GM19372 (cell line): ENCODE results near the gene GABRR2.

Source experiments
- ATAC-seq: cut with Tn5 transposase; IDR thresholded peaks from one replicate; pipeline ENCODE4 v1.9.1; 2021; ENCODE audit warnings: mild to moderate bottlenecking, low read depth, moderate library complexity; ENCODE audit not compliant: unreplicated experiment

GABRR2 gene

DNA sequence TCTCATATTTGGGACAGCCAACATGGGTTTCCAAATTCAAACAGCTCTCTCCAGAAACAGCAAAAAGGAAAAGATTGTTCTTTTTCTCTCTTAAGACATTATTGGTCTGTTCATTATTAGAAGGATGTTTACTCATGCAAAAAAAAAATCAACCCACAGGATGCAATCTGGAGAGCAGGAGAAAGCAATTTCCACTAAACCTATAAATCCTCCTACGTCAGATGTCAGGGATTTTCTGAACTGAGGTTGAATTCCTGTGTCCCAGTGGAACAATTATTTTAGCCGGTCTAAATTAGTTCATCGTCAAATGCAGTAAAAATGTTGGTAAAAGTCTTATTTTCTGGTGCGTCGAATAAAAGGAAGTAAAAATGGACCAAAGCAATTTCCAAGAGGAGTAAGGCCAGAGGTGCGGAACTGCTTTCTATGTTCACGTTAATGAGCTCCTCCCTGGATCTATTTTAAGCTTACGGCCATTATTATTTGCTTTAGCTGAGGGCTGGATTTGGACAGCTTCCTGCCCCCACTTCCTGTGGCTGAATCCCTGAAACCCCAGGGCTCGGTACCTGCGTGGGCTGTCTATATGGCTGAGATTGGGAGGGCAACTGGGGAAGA, 97.7 kb downstream of the GABRR2 start, which contains the start of gene GABRR1:
Gene GABRR1 (minus strand): TSS at position 60 of the 612 bp plus-strand sequence. CDS start 36 bp downstream, at position 24.
- no peak for ATAC-seq

DNA sequence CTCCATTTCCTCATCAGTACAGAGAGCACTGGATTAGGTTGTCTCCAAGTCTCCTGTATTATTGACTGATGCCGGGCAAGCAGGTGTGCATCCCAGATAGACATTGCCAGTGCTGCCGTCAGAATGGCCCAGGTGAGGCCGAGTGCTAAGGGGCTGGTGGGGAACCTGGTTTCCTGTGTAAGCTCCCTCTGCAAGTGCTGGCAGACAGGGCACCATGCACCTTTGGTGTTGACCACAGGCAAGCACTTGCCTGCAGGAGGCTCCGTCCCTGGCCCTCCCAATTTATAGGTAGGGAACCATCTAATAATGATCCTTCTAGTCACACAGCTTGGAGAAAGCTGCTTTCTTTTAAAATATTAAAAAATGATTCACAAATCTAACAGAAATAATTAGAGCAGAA, 98.7 kb downstream of the GABRR2 start:
- no peak for ATAC-seq

DNA sequence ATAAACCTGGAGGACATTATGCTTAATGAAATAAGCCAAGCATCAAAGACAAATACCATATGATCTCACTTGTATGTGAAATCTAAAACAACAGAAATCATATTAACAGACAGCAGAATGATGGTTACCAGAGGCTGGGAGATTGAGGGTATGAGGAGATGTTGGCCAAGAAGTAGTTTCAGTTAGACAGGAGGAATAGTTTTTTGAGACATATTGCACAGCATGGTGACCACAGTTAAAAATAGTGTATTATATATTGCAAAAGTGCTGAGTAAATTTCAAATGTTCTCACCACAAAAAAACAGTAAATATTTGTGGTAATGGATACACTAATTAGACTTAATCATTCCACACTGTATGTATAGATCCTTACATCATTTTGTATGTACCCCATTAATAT, 99.7 kb downstream of the GABRR2 start:
- ATAC-seq: no peak

DNA sequence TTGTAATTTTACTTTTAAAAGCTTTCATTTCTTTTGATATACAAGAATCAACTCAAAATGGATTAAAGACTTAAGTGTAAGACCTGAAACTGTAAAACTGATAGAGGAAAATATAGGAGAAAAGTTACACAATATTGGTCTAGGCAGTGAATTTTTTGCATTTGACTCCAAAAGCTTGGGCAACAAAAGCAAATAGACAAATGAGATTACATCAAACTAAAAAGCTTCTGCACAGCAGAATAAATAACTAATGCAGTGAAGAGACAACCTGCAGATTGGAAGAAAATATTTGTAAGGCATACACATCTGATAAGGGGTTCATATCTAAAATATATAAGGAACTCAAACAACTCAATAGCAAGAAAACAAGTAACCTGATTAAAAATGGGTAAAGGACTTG, 100.9 kb downstream of the GABRR2 start:
- no peak for ATAC-seq

DNA sequence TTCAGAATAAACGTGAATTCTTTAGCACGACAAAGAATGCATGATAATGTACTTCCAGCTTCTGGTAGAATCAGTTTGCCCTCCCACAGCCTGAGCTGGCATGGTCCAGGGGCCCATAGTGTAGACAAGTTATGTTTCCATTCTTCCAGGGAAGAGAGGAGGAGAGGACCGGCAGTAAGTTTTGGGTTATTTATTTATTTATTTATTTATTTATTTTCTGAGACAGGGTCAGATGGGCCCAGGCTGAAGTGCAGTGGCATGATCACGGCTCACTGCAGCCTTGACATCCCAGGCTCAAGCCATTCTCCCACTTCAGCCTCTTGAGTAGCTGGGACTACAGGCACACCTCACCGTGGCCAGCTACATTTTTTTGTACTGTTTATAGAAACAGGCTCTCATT, 102.6 kb downstream of the GABRR2 start:
- no peak for ATAC-seq

DNA sequence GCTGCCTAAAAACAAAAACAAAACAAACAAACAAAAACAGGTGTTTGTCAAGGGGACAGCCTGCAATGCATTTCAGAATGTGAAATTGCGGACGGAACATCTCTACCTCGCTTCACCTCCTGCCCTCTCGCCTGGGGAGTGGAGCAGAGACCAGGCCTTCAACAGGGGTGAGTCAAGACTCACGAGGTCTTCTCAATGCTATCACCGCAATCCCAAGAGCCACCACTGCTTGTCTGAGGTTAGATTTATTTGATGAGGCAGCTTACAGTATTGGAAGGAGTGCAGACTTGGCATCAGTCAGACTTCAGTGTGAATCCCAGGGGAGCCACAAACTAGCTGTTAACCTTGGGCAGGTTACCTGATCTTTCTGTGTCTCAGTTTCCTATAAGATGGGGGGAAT, 105.6 kb downstream of the GABRR2 start:
- no peak for ATAC-seq

DNA sequence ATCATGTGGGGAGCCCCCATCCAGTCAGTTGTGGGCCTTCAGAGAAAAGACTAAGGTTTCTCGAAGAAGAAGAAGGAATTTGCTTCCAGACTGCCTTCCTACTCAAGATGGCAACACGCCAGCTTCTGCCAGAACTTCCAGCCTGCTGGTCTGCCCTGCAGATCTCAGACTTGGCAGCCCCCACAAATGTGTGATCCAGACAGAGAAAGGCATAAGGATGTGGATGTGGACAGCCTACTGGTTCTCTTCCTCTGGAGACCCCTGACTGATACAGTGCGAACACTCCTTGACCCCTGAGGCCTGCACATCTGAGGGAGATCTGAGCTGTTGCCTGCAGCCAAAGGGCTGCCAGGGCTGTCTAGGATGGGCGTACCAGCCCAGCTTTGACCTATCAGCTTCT, 106.5 kb downstream of the GABRR2 start:
- no peak for ATAC-seq
